H1 (cell line): Measurements from ENCODE around the gene TRIM41. TPM values are rescaled to one million over a fixed set of nuclear protein-coding genes. Genes with fewer than 3 reads are reported as not detected.
A peak's percentile ranks its signal among the peaks of the same experiment; 100 is the strongest.

Source experiments
- ASH2L ChIP-seq: fragments of 200-600, 300-600 bp; sonication (generic); IDR thresholded peaks from one replicate; pipeline ENCODE4 v1.7.1; 2017; ENCODE audit warnings: low read length
- BACH1 ChIP-seq: IDR thresholded peaks from 2 replicates; pipeline ENCODE4 v1.6.1; 2012; ENCODE audit warnings: low read length, improper control_type of control experiment
- CBX5 ChIP-seq: fragments of 300-800, 300-1000 bp; sonication (generic); IDR thresholded peaks from 2 replicates; pipeline ENCODE4 v1.7.1; 2016; ENCODE audit warnings: antibody characterized with exemption, low read length, low read depth
- CEBPB ChIP-seq: IDR thresholded peaks from 2 replicates; pipeline ENCODE4 v1.6.1; 2012; ENCODE audit warnings: low read depth, low read length
- CHD2 ChIP-seq: IDR thresholded peaks from 2 replicates; pipeline ENCODE4 v1.6.1; 2012; ENCODE audit warnings: low read length, improper control_type of control experiment
- EP300 ChIP-seq, 2 experiments: IDR thresholded peaks; 1 replicate in 1 of 2; 2 replicates in 1 of 2; pipeline ENCODE4 v1.6.1; 2011 to 2012; ENCODE audit warnings: low read depth in 2 of 2, low read length in 2 of 2, mild to moderate bottlenecking in 2 of 2, borderline replicate concordance in 1 of 2, inconsistent platforms in 1 of 2, moderate library complexity in 1 of 2
- FOSL1 ChIP-seq: IDR thresholded peaks from 2 replicates; pipeline ENCODE4 v1.6.1; 2011; ENCODE audit warnings: mild to moderate bottlenecking, low read depth, low read length, moderate library complexity; ENCODE audit not compliant: insufficient read depth
- GABPA ChIP-seq: IDR thresholded peaks from 2 replicates; pipeline ENCODE4 v1.6.1; 2011; ENCODE audit warnings: mild to moderate bottlenecking, low read length, moderate library complexity, borderline replicate concordance; ENCODE audit not compliant: insufficient read depth
- JUND ChIP-seq: IDR thresholded peaks from 2 replicates; pipeline ENCODE4 v1.6.1; 2011; ENCODE audit warnings: mild to moderate bottlenecking, improper control_type of control experiment, low read length
- POLR2AphosphoS5 ChIP-seq: IDR thresholded peaks from 2 replicates; pipeline ENCODE4 v1.6.1; 2011; ENCODE audit warnings: low read depth, low read length
- POU5F1 ChIP-seq: IDR thresholded peaks from 2 replicates; pipeline ENCODE4 v1.6.1; 2011; ENCODE audit warnings: low read depth, mild to moderate bottlenecking, low read length, moderate library complexity
- SIN3A ChIP-seq, 2 experiments: IDR thresholded peaks in 1 of 2; conservative IDR thresholded peaks in 1 of 2; 2 replicates each; pipeline ENCODE4 v1.6.1; 2011 to 2012; ENCODE audit warnings: low read length in 2 of 2, improper control_type of control experiment in 1 of 2, low read depth in 1 of 2, mild to moderate bottlenecking in 1 of 2
- SP1 ChIP-seq: IDR thresholded peaks from 2 replicates; pipeline ENCODE4 v1.6.1; 2011; ENCODE audit warnings: low read depth, low read length
- SP2 ChIP-seq: IDR thresholded peaks from 2 replicates; pipeline ENCODE4 v1.6.1; 2012; ENCODE audit warnings: mild to moderate bottlenecking, low read length, inconsistent platforms
- SP4 ChIP-seq: IDR thresholded peaks from 2 replicates; pipeline ENCODE4 v1.6.1; 2012; ENCODE audit warnings: low read length, inconsistent platforms
- TAF7 ChIP-seq: optimal IDR thresholded peaks from 2 replicates; pipeline ENCODE3; 2011; ENCODE audit warnings: low read depth, mild to moderate bottlenecking, inconsistent platforms, low read length, moderate library complexity, borderline replicate concordance
- TCF12 ChIP-seq: IDR thresholded peaks from 2 replicates; pipeline ENCODE4 v1.6.1; 2011; ENCODE audit warnings: low read depth, mild to moderate bottlenecking, low read length
- TEAD4 ChIP-seq: IDR thresholded peaks from 2 replicates; pipeline ENCODE4 v1.6.1; 2012; ENCODE audit warnings: low read depth, low read length, inconsistent platforms, mixed read lengths
- ZNF274 ChIP-seq: IDR thresholded peaks from 2 replicates; pipeline ENCODE4 v1.7.0; 2012; ENCODE audit warnings: low read length, borderline replicate concordance; ENCODE audit errors: extremely low read depth
- polyA plus RNA-seq, 7 experiments: library from polyadenylated mRNA; depleted of rRNA in 3 of 7; stranded (reverse) in 5 of 7; unstranded in 2 of 7; fragments of >200 nt in 5 of 7; fragments of 200-250 nt in 2 of 7; gene quantifications; 1 replicate in 5 of 7; 2 replicates in 1 of 7; 4 replicates in 1 of 7; pipeline versions ENCODE4 v1.2.1 to v1.2.3, GENCODE V29; 2011 to 2013; ENCODE audit warnings: missing spikeins in 2 of 7, mixed read lengths in 2 of 7
- total RNA-seq: library from RNA; stranded (reverse); fragmentation: NEBNext Ultra II Directional; extraction: Animal tissue kit (Norgen Biotek cat#: 25700); gene quantifications from 2 replicates; pipeline ENCODE4 v1.2.1, GENCODE V29; 2021
- TF ChIP-seq, protein P1 (sequence below): IDR thresholded peaks from 2 replicates; pipeline ENCODE4 v1.6.1; 2012; ENCODE audit warnings: inconsistent platforms

TRIM41 gene
- total and polyA plus RNA-seq, 2 of the 8 experiments (the other 6 are each of a cell fraction or from before 2014, with no cell fraction given), result 12.9 to 21.6 TPM

DNA sequence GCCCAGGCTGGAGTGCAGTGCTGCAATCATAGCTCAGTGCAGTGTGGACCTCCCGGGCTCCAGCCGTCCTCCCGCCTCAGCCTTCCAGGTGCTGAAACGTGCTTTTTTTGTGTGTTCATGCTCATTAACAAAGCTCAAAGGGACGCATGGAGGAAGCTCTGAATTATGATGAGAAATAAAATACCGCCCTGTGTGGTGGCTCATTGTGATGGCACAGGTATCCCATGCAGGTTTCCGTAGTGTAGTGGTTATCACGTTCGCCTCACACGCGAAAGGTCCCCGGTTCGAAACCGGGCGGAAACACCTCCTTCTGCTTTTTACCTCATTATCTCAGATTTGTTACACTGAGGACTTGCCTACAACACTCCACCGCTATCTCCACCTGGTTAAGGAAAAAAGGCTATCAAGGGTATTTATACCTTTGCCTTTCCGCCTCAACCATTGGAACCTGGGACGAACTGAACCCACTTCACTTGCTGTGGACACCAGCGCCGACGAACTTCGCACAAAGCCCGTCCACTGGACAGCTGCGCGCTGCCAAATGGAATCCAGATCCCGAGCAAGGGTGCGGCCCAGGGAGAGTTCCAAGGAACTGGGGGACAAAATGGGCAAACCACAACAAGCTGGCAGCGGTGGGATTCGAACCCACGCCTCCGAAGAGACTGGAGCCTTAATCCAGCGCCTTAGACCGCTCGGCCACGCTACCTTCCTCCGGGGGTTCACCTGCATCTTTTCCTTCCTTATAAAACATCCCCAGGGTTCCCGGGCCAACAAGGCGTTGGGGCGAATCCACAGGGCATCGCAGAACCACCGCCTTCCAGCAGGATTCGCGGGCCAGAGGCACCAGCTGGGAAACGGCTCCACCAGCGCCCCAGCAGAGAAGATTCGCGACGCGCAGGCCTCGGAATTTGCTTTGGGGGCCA, 49.4 kb upstream of the TRIM41 start (continued):
- TF ChIP-seq POU5F1, result no peak; the same call in 1 of the 2 replicates
- no peak for TF ChIP-seq SP2
- TF ChIP-seq CHD2, result no peak
- no peak; the same call in 1 of the 2 replicates for TF ChIP-seq CEBPB
- TF ChIP-seq ZNF274, result no peak
- TF ChIP-seq ASH2L, result peak; percentile 93
- TF ChIP-seq FOSL1, result no peak
- no peak for TF ChIP-seq EP300 (IDR thresholded peaks at IDR 0.05; ENCODE audit: borderline replicate concordance in 1 of 2, low read depth in 2 of 2, low read length in 2 of 2)
- TF ChIP-seq, protein P1, sequence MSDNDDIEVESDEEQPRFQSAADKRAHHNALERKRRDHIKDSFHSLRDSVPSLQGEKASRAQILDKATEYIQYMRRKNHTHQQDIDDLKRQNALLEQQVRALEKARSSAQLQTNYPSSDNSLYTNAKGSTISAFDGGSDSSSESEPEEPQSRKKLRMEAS, result 0 out of 2 replicates have a peak, but pooled peaks have one; percentile 4
- no peak for TF ChIP-seq GABPA
- no peak for TF ChIP-seq JUND
- peak; percentile 80; the same call in 1 of the 2 replicates for TF ChIP-seq SP4
- TF ChIP-seq TAF7, result no peak
- no peak; a peak in 1 of 4 replicates for TF ChIP-seq SIN3A (conservative IDR thresholded peaks at IDR 0.05 in 1 of 2, IDR thresholded peaks at IDR 0.05 in 1 of 2; ENCODE audit: low read depth in 1 of 2, low read length in 2 of 2)
- no peak for TF ChIP-seq CBX5
- TF ChIP-seq POLR2AphosphoS5, result no peak
- 0 out of 2 replicates have a peak, but pooled peaks have one; percentile 10 for TF ChIP-seq TCF12
- no peak for TF ChIP-seq SP1
- peak; percentile 69 for TF ChIP-seq TEAD4
- peak; percentile 58; the same call in 1 of the 2 replicates for TF ChIP-seq BACH1
